Pancreas (tissue), 10 donors: Measurements from ENCODE around the gene CALCB. TPM values are rescaled to one million over a fixed set of nuclear protein-coding genes. Genes with fewer than 3 reads are reported as not detected.

Experiments used
- ATAC-seq, 4 donors: fragments of 200-7000 bp; cut with Tn5 transposase; one replicate each; pipeline versions ENCODE4 v1.8.0 to v1.9.1; 2020; ENCODE audit warnings: mild to moderate bottlenecking in 4 of 4, moderate library complexity in 4 of 4
- DNase-seq, 6 donors: peaks; one replicate each; pipeline ENCODE4 v3.0.0-alpha.2; 2020
- FAIRE-seq: peaks from 2 replicates; lab custom pipeline; 2012; peaks lifted over from hg19 to GRCh38; lab: Jason Lieb, UNC
- H3K27ac ChIP-seq, 4 donors: fragments of 200-600 bp; sonication (generic); 1 replicate in 3 of 4; 2 replicates in 1 of 4; pipeline versions ENCODE4 v1.5.0 to v1.8.0; 2020
- H3K27me3 ChIP-seq, 4 donors: fragments of 200-600 bp; one replicate each; pipeline ENCODE4 v1.8.0; 2021
- H3K36me3 ChIP-seq, 3 donors: fragments of 200-600 bp; sonication (generic) in 1 of 3; one replicate each; pipeline versions ENCODE4 v1.5.0 to v1.8.0; 2020 to 2021
- H3K4me1 ChIP-seq, 3 donors: fragments of 200-600 bp; one replicate each; pipeline ENCODE4 v1.8.0; 2021
- H3K4me3 ChIP-seq, 4 donors: fragments of 200-600 bp; sonication (generic) in 2 of 4; one replicate each; pipeline versions ENCODE4 v1.5.0 to v1.8.0; 2020 to 2021
- H3K9me3 ChIP-seq, 4 donors: fragments of 200-600 bp; one replicate each; pipeline ENCODE4 v1.8.0; 2021
- WGBS, 2 donors: extraction: QIAGEN DNeasy Blood & Tissue Kit; methylation state at CpG; one replicate each; pipeline ENCODE4 v1.1.7; 2013; 5-methylcytosine and 5-hydroxymethylcytosine counted together
- intact Hi-C, 3 donors: fragments of 100-400 bp; cut with DNase I; formaldehyde crosslinking; loops; one replicate each; pipeline versions ENCODE4 v1.11.1 to v1.14.2; 2022
- polyA plus RNA-seq, 2 donors: library from polyadenylated mRNA; stranded (reverse); fragments of 200-250 nt; gene quantifications; one replicate each; pipeline ENCODE4 v1.2.3, GENCODE V29; 2013
- total RNA-seq, 6 donors: library from RNA; stranded (reverse); fragmentation: NEBNext Ultra II Directional in 4 of 6; extraction: Animal tissue kit (Norgen Biotek cat#: 25700) in 4 of 6; gene quantifications; one replicate each; pipeline versions ENCODE4 v1.2.1 to v1.2.4, GENCODE V29; 2021 to 2023
- TF ChIP-seq, protein P1 (sequence below), 4 donors: fragments of 200-600 bp; sonication (generic) in 3 of 4; IDR thresholded peaks; one replicate each; pipeline versions ENCODE4 v1.5.0 to v1.8.0; 2021; ENCODE audit warnings: antibody characterized with exemption in 4 of 4
- donor health status: healthy with polysubstance abuse.
- donor health status: DM: no; HTN: no; CAD: no; lungs with moderate emphysema.
- donor health status: DM: no; HTN: no; CAD: no.
- donor health status: control.
- donor health status: control.
- donor health status: Bipolar disorder and iron deficiency.
- donor health status: DM: yes; HTN: yes; CAD: no.
- donor health status: DM: no; HTN: no; CAD: no.
- donor health status: DM: no; HTN: no; CAD: no.
- donor health status: DM: yes; HTN: yes; CAD: no.

The CALCB gene
- total and polyA plus RNA-seq, 8 donors: 0.83 to 2.6 (median 1.2) TPM

DNA sequence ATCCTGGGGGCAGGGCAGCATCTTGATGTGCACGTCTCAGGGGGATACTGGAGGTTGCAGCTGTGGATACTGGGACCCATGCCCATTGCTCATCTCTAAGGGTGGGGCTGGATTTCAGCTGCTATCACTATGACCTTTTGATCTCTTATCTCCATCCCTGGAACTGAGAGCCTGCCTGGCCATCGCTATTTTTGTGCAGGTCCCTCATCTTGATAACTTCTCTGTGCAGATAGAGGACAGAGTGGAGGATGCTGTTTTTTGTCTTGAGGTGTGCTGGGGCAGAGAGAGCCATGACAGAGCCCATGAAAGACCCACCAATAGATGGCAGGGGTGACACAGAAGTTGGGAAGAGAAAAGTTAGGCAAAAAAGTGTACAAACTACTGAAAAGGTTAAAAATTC, 36.2 kb downstream of the CALCB start:
- WGBS, 2 donors: 83 to 84% methylated on average over 2 of the region's 2 CpGs
- ATAC-seq (no peak), FAIRE-seq (no peak), DNase-seq (no peak)
- H3K9me3 ChIP-seq: no peaks in the 10 kb centered on the region
- no peaks in the 10 kb centered on the region for H3K4me1 ChIP-seq
- TF ChIP-seq, protein P1, sequence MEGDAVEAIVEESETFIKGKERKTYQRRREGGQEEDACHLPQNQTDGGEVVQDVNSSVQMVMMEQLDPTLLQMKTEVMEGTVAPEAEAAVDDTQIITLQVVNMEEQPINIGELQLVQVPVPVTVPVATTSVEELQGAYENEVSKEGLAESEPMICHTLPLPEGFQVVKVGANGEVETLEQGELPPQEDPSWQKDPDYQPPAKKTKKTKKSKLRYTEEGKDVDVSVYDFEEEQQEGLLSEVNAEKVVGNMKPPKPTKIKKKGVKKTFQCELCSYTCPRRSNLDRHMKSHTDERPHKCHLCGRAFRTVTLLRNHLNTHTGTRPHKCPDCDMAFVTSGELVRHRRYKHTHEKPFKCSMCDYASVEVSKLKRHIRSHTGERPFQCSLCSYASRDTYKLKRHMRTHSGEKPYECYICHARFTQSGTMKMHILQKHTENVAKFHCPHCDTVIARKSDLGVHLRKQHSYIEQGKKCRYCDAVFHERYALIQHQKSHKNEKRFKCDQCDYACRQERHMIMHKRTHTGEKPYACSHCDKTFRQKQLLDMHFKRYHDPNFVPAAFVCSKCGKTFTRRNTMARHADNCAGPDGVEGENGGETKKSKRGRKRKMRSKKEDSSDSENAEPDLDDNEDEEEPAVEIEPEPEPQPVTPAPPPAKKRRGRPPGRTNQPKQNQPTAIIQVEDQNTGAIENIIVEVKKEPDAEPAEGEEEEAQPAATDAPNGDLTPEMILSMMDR (IDR thresholded peaks at IDR 0.05): no peak
- H3K4me3 ChIP-seq: no peak overlapping the region
- no peak overlapping the region for H3K27ac ChIP-seq
- intact Hi-C loops: no loop called here
- no peaks in the 10 kb centered on the region for H3K27me3 ChIP-seq
- no peaks in the 10 kb centered on the region for H3K36me3 ChIP-seq

DNA sequence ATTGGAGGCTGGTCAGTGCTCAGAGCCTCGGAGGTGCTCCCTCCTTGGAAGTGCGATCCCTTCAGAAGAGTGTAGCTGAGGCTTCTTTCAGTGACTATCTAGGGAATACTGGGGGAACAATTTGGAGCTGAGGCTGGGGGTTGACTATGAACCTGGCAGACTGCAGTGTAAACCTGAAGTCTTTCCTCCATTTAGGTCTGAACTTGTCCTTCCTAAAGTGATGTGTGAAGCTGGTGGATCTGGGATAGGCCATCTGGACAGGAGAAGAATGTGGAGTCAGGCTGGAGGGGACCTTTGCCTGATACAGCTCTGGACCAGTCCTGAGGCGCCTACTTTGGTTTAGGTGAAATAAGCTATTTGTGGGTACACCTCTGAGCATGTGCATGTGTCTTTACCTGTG, 37.8 kb downstream of the CALCB start:
- Histone ChIP-seq H3K9me3 (no peaks in the 10 kb centered on the region), H3K27ac (no peak overlapping the region), H3K4me3 (no peak overlapping the region), H3K27me3 (no peaks in the 10 kb centered on the region), H3K4me1 (no peaks in the 10 kb centered on the region), H3K36me3 (no peaks in the 10 kb centered on the region)
- ATAC-seq (no peak), FAIRE-seq (no peak), DNase-seq (no peak)
- intact Hi-C loops: no loop called here
- TF ChIP-seq, protein P1 (IDR thresholded peaks at IDR 0.05): no peak
- WGBS, 2 donors: 90% methylated on average over 3 of the region's 3 CpGs

DNA sequence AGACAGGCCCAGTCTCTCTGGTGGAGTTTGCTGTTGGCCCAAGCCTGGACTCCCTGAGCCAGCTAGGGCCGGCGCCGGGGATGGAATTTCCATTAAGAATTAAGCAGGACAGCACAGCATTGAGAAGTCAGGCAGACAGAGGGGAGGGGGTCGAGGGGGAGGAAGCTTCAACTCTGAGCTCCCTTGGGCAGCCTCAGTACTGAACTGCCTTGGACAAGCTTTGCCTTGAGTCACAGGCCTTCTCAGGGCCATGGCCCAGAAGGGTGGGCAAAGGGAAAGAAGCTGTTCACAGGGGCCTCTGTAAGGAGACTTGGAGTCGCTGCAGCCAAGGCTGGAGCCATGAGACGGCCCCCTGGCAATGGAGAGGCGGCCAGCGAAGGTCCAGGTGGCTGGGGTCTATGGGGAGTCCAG, 38.7 kb downstream of the CALCB start:
- H3K36me3 ChIP-seq: no peaks in the 10 kb centered on the region
- DNase-seq (no peak), ATAC-seq (no peak), FAIRE-seq (no peak)
- no peak overlapping the region for H3K27ac ChIP-seq
- no peaks in the 10 kb centered on the region for H3K27me3 ChIP-seq
- intact Hi-C loops: no loop called here
- no peaks in the 10 kb centered on the region for H3K9me3 ChIP-seq
- no peaks in the 10 kb centered on the region for H3K4me1 ChIP-seq
- H3K4me3 ChIP-seq: no peak overlapping the region
- TF ChIP-seq, protein P1 (IDR thresholded peaks at IDR 0.05): no peak
- 85 to 90% methylated on average over 8 of the region's 8 CpGs for whole genome bisulfite sequencing, 2 donors

DNA sequence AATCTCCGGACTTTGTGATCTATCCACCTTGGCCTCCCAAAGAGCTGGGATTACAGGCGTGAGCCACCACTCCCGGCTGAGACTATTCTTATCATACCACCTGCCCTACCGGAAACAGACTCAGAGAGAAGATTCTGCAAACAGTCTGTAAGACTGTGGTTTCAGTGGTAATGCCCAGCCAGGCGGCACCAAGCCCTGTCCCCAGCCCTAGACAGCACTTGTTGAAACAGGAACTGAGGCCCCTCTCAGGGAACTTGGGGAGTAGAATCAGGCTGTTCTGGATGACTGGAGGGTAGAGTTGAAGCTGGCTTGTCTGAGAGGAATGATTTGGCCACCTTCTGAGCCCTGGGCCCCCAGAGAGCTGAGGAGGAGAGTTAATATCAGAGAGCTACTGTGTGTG, 40.0 kb downstream of the CALCB start:
- ATAC-seq (no peak), FAIRE-seq (no peak)
- H3K4me3 ChIP-seq: no peak overlapping the region

More for the DNA sequence above, 40.0 kb downstream of the CALCB start:
- H3K27ac ChIP-seq: no peak overlapping the region
- no peaks in the 10 kb centered on the region for H3K9me3 ChIP-seq
- WGBS, 2 donors: 82 to 85% methylated on average over 5 of the region's 5 CpGs
- DNase-seq: no peak
- intact Hi-C loops: no loop called here
- TF ChIP-seq, protein P1 (IDR thresholded peaks at IDR 0.05): no peak
- H3K36me3 ChIP-seq: no peaks in the 10 kb centered on the region
- H3K27me3 ChIP-seq: no peaks in the 10 kb centered on the region
- H3K4me1 ChIP-seq: no peaks in the 10 kb centered on the region
